Body of pancreas (tissue), 4 donors: ENCODE results near the gene FBLN2. TPM values are rescaled to one million over a fixed set of nuclear protein-coding genes. Genes with fewer than 3 reads are reported as not detected.
A peak's percentile ranks its signal among the peaks of the same experiment; 100 is the strongest.
"Not testable (repeated sequence)": the region's sequence is repeated elsewhere in the genome, so short reads cannot be mapped to it uniquely, and the experiment has no call there.

Experiments used
- ATAC-seq: fragments of 150-250 bp; one replicate; pipeline ENCODE4 v1.9.1; 2016
- DNase-seq, 4 donors: peaks; one replicate each; pipeline ENCODE4 v3.0.0-alpha.2; 2019
- H3K27ac ChIP-seq, 4 donors: fragments of 200-600 bp; sonication (generic); 1 replicate in 3 of 4; 2 replicates in 1 of 4; pipeline versions ENCODE4 v1.5.1 to v1.6.1; 2016 to 2019; ENCODE audit warnings: mild to moderate bottlenecking in 1 of 4, mixed read lengths in 1 of 4, moderate library complexity in 1 of 4
- H3K27me3 ChIP-seq, 2 donors: fragments of 200-600 bp; sonication (generic); one replicate each; pipeline ENCODE4 v1.6.0; 2016; ENCODE audit warnings: mild to moderate bottlenecking in 1 of 2
- H3K36me3 ChIP-seq, 2 donors: fragments of 200-600 bp; sonication (generic); replicated peaks in 1 of 2; 2 replicates each; pipeline ENCODE4 v1.5.1; 2016; ENCODE audit warnings: low read depth in 2 of 2; ENCODE audit not compliant: insufficient read depth in 1 of 2
- H3K4me1 ChIP-seq: fragments of 200-600 bp; sonication (generic); one replicate; pipeline ENCODE4 v1.6.0; 2016
- H3K4me3 ChIP-seq, 2 donors: fragments of 200-600 bp; sonication (generic); 1 replicate in 1 of 2; 2 replicates in 1 of 2; pipeline ENCODE4 v1.5.1; 2016 to 2019
- H3K9me3 ChIP-seq, 3 donors: fragments of 200-600 bp; sonication (generic); 1 replicate in 2 of 3; 2 replicates in 1 of 3; pipeline ENCODE4 v1.5.1; 2016
- CTCF ChIP-seq, 7 experiments: fragments of 450-650 bp in 4 of 7; fragments of 200-600 bp in 3 of 7; sonication (generic) in 3 of 7; IDR thresholded peaks; one replicate each; pipeline ENCODE4 v1.5.1; 2016 to 2019; ENCODE audit warnings: antibody characterized with exemption in 7 of 7
- POLR2A ChIP-seq, 3 donors: fragments of 450-650 bp; IDR thresholded peaks; one replicate each; pipeline ENCODE4 v1.6.1; 2016; ENCODE audit warnings: antibody characterized with exemption in 3 of 3, mild to moderate bottlenecking in 2 of 3
- WGBS, 2 donors: methylation state at CpG; one replicate each; pipeline ENCODE4 v1.1.5; 2017; 5-methylcytosine and 5-hydroxymethylcytosine counted together
- intact Hi-C: fragments of 100-400 bp; cut with DNase I; formaldehyde crosslinking; loops from one replicate; pipeline ENCODE4 v1.15.1; 2023
- total RNA-seq, 2 donors: library from RNA; depleted of rRNA; stranded (reverse); fragments of >200 nt; gene quantifications; one replicate each; pipeline ENCODE4 v1.1.0, GENCODE V29; 2016

The FBLN2 gene
- total RNA-seq = 10 to 100 TPM; 18.9 to 54.7 TPM

DNA sequence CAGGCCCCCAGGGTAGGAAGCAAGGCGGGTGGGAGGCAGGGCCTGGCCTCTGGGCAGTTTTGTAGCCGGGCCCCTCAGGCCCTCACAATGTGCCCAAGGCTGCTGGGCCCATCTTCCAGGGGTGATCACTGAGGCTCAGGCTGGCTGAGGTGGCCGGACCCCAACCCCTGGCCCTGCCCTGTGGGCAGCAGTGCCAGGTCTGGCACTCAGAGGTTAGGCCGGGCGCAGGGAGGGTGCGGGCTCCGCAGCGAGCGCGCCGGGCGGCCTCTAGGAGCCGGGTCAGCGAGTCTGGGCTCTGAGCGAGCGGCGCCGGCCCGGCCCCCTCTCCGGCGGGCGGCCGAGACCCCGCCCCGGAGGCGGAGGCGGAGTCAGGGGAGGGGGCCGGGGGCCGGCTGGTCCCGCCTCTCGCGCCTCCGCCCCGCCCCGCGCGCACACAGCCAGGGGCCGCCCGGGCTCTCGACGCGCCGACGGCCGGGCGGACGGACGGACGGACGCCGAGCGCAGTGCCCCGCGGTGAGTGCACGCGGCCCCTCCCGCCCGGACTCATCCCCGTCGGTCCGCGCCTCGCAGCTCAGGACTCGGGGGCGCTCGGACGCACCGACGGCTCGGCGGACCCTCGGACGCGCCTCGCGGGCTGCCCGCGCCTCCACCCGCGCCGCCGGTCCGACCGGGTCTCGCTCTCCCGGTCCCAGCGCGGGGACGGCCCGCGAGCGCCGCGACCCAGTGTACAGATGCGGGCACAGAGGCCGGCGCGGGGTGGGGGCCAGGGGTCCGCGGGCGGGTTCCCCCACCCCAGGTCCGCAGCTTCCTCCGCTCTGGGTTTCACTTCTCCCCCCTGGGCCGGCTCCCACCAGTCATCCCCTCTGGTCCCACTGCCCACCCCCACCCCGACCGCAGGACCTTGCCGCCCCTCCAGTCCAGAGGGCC lies at the start of gene FBLN2:
FBLN2 (plus strand) TSS at position 430 of the 927 bp plus-strand sequence. CDS start 21,231 bp downstream, outside the sequence.
- peak; percentile 62 for ATAC-seq
- no peak within 1 kb of the TSS for H3K4me3 ChIP-seq

DNA sequence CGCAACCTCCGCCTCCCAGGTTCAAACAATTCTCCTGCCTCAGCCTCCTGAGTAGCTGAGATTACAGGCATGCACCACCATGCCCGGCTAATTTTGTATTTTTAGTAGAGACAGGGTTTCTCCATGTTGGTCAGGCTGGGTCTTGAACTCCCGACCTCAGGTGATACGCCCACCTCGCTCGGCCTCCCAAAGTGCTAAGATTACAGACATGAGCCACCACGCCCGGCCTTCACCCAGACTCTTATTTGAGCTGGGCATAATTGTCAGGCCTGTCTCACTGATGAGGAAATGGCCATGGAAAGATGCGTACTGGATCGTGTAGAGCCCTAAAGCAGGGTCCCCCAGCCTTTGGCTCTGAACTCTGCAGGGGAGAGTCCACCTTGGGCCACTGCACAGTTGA lies 49.7 kb upstream of the FBLN2 start:
- 89 to 91% methylated on average over 9 of the region's 11 CpGs for WGBS, 2 donors
- H3K36me3 ChIP-seq, ATAC-seq, H3K27me3 ChIP-seq, H3K4me3 ChIP-seq, H3K9me3 ChIP-seq, intact Hi-C loops, H3K27ac ChIP-seq, H3K4me1 ChIP-seq: not testable (repeated sequence)
- DNase-seq = peak in 1 of 4 donors; percentile 4

More for the DNA sequence above, at the start of gene FBLN2:
- Histone ChIP-seq H3K27me3 (peaks cover 0 to 9% of the 10 kb centered on the region in 2 donors), H3K36me3 (no peaks in the 10 kb centered on the region), H3K4me1 (peaks cover 5% of the 10 kb centered on the region), H3K27ac (no peak within 1 kb of the TSS), H3K9me3 (no peaks in the 10 kb centered on the region)
- TF ChIP-seq POLR2A (IDR thresholded peaks at IDR 0.05) (no peak), CTCF (IDR thresholded peaks at IDR 0.05) (no peak)
- WGBS, 2 donors = 4 to 66% methylated on average over 2 to 63 of the region's 107 CpGs
- intact Hi-C loops = no loop called here
- DNase-seq = peak in 3 of 4 donors; percentile 17 to 47 (median 45)

- TF ChIP-seq CTCF (IDR thresholded peaks at IDR 0.05) (peak in 5 of 7 experiments; percentile 7 to 21 (median 20)), POLR2A (IDR thresholded peaks at IDR 0.05) (no peak)
- no peak overlapping the region for H3K4me3 ChIP-seq
- 84 to 95% methylated on average over 10 to 15 of the region's 15 CpGs for WGBS, 2 donors
- no peak overlapping the region for H3K27ac ChIP-seq
- H3K36me3 ChIP-seq = peaks cover 0 to 1% of the 10 kb centered on the region in 2 donors
- H3K4me1 ChIP-seq = peaks cover 8% of the 10 kb centered on the region
- DNase-seq = peak in 1 of 4 donors; percentile 16
- ATAC-seq = no peak
- H3K27me3 ChIP-seq = no peaks in the 10 kb centered on the region
- intact Hi-C loops = no loop called here
- H3K9me3 ChIP-seq = no peaks in the 10 kb centered on the region
Measured at GRCh38 chr3:13500133-13500885, 48.6 kb upstream of the FBLN2 start.

DNA sequence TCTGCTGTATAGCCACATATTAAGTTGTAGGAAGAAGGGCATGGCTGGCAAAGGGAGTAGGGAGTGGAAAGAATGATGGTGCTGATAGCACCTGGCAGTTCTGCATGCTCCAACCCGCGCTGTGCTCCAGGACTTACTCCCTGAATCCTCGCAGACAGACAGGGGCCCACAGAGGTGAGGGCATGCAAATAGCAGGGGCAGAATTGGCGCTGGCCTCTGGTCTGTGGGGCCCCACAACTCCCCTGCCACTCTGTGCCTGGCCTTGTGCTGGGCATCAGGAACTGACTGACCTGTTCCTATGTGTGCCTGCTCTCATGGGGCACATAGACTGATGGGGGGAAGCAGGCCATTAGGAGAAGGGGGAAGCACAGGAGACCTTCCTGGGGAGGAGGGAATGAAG lies 47.9 kb upstream of the FBLN2 start:
- Histone ChIP-seq H3K4me1 (peaks cover 7% of the 10 kb centered on the region), H3K27ac (no peak overlapping the region), H3K27me3 (no peaks in the 10 kb centered on the region), H3K36me3 (peaks cover 0 to 1% of the 10 kb centered on the region in 2 donors), H3K4me3 (no peak overlapping the region), H3K9me3 (no peaks in the 10 kb centered on the region)
- TF ChIP-seq CTCF (IDR thresholded peaks at IDR 0.05) (no peak), POLR2A (IDR thresholded peaks at IDR 0.05) (no peak)
- WGBS, 2 donors = 91 to 93% methylated on average over 4 of the region's 4 CpGs
- no peak for ATAC-seq
- DNase-seq = peak in 1 of 4 donors; percentile 6
- intact Hi-C loops = no loop called here

DNA sequence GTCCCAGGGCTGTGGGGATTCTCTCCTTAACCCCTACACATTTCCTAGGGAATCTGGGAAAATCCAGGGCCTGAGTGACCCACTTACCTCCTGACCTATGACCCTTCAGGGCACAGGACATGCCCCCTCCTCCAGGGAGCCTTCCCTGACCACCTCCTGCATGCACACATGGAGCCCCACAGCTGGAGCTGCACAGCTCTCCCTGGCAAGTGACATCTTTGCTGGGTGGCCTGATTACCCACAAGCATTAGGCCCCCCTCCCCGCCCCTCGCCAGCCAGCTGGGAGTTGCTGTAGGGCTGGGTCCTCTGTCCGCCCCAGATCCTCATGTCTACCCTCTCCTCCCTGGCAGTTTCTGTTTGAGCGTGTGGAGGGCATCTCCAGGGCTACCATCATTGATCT lies 47.4 kb upstream of the FBLN2 start:
- WGBS, 2 donors = 93 to 96% methylated on average over 4 of the region's 4 CpGs
- Histone ChIP-seq H3K4me1 (peaks cover 2% of the 10 kb centered on the region), H3K4me3 (no peak overlapping the region), H3K27me3 (no peaks in the 10 kb centered on the region), H3K27ac (no peak overlapping the region), H3K9me3 (no peaks in the 10 kb centered on the region), H3K36me3 (peaks cover 0 to 1% of the 10 kb centered on the region in 2 donors)
- intact Hi-C loops = no loop called here
- ATAC-seq (no peak), DNase-seq (no peak)
- TF ChIP-seq POLR2A (IDR thresholded peaks at IDR 0.05) = no peak
- no peak for TF ChIP-seq CTCF (IDR thresholded peaks at IDR 0.05)
